ENCODE measurements around the gene CCRL2.
A peak's percentile ranks its signal among the peaks of the same experiment; 100 is the strongest.
"Not testable (repeated sequence)": the region's sequence is repeated elsewhere in the genome, so short reads cannot be mapped to it uniquely, and the experiment has no call there.

CCRL2 gene

DNA sequence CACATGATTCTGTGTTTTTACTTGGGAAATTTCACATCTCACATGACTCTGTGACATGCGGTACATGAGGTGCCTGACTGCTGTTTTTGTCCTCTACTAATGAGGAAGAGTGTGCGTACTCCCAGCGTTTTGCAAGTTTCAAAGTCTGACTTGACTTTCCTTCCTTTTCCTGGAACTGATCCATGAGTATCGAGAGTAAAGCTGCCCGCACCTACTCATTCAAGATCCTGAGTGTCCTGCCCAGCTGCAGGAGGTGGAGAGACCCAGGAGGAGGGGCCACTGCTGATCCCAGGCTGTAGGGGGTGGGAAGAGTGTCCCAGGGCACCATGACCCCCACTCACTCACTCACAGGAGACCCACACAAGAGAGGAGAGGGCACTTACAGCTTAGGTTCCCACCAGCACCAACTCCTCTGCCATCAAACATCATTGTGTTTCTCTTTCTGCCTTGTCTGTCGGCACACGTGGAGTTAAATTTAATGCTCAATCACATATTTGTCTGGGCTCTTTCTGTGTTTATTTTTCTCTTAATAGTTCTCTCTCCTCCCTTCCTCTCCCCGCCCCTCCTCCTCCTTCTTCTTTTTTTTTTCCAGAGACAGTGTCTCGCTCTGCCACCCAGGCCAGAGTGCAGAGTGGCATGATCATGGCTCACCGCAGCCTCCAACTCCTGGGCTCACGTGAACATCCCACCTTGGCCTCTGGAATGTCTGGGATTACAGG lies 1.6 kb upstream of the CCRL2 start:
- DNase-seq (ENCODE audit: low spot score) = no peak

DNA sequence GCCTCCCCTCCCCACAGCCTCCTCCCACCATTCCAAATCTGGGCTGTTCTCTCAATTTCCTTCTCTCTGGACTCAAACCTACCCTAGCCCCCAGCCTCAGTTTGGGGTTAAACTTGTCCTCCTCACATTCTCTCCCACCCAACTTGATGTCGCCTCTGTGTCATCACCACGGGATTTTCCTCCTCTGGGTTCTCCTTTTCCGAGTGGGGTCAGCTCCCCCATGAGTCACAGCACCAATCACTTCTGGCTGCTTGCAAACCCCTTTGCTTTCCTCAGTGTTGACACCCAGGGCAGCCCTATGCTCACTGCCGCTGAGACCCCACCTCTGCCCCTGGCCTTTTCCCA lies 644 bp upstream of the CCRL2 start:
- no peak for DNase-seq (ENCODE audit: low spot score)

DNA sequence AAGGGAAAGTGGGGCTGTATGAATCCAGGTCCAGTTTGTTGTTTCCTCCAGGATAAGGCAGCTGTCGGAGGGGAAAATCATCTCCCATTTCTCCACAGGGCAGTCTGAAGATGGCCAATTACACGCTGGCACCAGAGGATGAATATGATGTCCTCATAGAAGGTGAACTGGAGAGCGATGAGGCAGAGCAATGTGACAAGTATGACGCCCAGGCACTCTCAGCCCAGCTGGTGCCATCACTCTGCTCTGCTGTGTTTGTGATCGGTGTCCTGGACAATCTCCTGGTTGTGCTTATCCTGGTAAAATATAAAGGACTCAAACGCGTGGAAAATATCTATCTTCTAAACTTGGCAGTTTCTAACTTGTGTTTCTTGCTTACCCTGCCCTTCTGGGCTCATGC lies 911 bp downstream of the CCRL2 start:
- DNase-seq (ENCODE audit: low spot score) = no peak

DNA sequence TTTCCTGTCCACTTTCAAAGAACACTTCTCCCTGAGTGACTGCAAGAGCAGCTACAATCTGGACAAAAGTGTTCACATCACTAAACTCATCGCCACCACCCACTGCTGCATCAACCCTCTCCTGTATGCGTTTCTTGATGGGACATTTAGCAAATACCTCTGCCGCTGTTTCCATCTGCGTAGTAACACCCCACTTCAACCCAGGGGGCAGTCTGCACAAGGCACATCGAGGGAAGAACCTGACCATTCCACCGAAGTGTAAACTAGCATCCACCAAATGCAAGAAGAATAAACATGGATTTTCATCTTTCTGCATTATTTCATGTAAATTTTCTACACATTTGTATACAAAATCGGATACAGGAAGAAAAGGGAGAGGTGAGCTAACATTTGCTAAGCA lies 1.8 kb downstream of the CCRL2 start:
- no peak for DNase-seq (ENCODE audit: low spot score)

DNA sequence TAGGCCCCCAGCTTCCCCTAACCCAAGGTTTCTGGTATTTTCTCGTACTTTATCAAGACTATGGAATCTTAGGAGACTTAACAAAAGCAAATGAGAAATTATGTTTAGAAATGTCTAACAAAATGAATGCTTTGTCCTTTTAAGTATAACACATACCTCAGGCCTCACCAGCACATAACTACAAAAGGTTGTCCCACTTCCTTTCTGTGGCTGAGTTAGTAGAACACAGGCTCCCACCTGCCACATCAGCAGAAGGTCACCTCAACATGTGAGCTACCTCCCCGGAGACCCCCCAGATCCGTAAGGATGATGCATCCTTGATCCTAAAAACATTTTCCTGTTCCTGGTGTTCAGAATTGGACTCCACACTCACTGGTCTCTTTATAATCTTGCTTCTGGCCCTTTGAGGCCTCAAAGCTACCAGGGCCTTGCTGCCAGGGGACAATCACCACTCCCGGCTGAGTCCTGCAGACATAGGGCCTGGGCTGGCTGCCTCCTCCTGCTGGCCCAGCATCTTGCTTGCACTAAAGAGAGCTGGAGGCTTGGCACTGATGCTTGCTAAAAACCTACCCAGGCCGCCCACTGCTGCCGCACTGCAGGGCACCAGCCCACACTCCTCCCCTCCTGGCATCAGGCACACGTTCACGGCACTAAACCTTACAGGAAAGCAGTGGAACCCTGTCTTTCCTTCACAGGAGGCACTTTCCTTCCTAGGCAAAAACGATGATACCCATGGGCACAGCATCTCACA lies 2.9 kb downstream of the CCRL2 start:
- DNase-seq (ENCODE audit: low spot score) = peak; percentile 61

DNA sequence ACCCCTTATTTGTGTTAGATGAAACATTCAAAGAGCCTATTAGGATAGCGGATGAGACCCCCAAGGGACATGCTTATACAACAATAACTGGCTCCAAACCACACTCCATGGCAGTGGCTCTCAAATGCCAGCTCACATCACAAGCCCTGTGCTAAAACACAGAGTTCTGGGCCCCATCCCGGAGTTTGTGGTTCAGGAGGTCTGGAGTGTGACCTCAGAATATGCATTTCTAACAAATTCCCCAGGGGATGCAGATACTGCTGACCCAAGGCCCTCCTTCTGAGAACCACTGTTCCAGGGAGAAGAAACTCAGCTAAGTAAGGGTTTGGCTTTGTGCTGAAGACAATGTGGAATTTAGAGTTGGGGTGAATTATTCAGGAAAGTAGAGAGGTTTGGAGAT lies 3.6 kb downstream of the CCRL2 start:
- no peak for DNase-seq (ENCODE audit: low spot score)

DNA sequence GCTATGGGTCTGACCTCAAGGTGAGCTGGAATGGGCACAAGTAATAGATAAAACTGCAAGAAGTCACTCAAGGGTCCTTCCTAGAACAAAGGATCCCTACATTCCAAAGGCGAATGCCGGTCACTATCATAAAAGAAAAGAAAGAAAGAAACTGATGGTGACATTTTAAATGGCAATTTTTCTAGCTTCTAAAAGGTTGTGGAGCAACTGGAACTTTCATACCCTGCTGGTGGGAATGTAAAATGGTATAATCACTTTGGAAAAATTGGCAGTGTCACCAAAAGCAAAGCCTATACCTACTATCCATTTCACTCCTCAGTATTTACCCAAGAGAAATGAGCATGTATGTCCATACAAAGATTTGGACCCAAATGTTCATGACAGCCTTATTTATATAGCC lies 4.2 kb downstream of the CCRL2 start:
- DNase-seq (ENCODE audit: low spot score) = no peak

DNA sequence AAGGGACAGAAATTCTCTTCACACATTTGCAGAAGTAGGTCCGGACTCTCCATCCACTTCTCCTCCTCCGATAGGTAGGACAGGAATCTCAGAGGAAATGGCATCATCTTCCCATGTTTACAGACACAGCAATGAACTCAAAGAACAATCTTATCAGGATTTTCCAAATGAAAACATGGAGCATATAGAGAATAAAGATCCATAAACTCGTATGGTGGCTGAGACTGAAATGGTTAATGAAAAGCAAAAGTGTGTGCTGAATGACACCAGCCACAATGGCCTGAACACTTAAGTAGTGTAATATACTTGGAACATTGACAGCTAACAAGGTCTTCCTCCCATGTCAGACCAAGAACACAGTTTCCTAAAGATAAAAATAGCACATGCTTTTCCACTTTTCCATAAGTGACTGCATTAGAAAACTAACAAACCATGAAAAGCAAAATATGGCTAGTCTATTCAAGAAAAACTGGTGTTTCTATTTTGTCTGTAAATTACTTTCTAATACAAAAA lies 5.8 kb downstream of the CCRL2 start:
- DNase-seq (ENCODE audit: low spot score) = no peak

DNA sequence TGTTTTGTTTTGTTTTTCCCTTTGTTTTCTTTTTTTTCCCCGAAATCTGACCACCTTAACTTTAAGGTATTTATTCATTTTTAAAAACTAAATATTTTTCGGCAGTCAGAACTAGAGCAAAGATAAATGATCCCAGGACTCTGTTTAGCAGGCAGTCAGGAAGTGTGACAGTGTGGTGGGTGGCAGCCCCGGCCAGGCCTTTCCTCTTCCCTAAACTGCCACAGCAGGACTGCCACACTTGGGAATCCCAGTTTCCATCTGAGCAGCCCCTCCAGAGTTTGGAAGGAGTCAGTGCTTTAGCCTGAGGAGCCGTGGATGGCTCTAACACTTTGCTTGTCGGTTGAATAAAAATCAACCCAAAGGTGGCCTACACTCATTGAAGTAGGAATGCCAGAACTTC lies 6.9 kb downstream of the CCRL2 start:
- DNase-seq (ENCODE audit: low spot score) = no peak

DNA sequence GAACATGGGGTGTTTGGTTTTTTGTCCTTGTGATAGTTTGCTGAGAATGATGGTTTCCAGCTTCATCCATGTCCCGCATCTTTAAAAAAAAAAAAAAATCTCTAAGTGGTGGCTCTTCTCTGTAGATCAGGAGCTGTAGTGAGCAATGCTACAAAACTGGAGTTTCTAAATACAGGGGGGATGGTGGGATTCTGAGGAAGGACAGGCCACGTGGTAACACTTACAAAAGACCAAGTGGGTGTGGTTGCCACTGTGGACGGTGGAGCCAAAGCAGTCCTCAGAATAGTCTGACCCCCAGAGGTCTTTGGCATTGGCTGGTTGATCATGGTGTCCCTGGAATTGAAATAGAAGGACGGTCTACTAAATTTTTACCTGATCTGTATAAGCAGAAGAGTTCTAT lies 7.7 kb downstream of the CCRL2 start:
- no peak for DNase-seq (ENCODE audit: low spot score)

DNA sequence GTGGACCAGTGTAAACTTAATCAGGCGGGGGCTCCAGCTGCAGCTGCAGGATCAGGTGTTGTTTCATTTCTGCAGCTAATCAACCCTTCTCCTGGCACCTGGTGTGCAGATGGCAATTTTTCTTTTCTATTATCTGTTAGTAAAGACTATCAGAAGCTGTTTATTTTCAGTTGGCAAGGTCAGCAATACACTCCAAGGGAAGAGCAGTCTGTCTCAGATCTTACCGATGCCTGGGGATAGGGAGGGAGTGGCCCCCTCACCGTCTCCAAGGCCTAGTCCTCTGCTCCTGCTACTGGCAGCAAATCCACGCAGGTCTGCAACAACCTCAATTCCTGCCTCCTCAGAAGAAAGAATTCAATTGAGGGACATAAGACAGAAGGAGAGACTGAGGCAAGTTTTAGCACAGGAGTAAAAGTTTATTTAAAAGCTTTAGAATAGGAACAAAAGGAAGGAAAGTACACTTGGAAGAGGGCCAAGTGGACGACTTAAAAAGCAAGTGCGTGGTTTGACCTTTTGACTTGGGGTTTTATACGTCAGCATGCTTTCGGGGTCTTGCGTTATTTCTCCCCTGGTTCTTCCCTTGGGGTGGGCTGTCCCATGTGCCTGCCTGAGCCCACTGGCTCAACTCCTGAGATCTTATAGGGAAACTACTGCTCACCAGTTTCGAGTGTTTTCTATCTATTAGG lies 9.2 kb downstream of the CCRL2 start:
- DNase-seq (ENCODE audit: low spot score) = no peak

DNA sequence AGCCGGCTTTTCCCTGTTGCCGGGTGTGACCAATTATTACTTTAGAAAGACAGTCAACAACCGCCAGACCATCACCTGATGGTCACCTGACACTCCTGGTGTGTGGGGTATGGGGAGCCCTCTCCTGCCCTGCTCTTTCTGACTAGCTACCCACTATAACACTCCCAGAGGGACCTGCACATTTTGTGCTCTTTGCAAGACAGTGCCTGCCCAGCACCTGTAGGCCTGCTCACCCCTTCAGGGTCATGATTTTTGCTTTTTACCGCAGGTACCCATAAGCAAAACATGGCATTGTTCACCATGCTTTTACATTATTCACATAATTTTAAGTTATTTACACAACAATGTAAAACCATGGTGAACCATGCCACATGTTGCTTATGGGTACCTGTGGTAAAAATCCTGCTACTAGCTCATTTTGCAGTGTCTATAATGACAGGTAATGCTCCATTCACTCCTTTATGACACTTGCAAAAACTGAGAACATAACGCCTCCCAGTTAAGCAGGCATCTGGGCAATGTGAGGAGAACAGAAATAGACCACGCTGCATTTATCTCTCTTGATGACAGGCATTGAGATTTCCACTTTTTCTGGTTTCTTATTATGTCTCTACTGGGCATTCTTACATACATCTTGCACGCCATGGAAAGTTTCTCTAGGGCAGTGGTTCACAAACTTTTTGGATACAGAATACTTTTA lies 9.9 kb downstream of the CCRL2 start:
- DNase-seq (ENCODE audit: low spot score) = no peak

DNA sequence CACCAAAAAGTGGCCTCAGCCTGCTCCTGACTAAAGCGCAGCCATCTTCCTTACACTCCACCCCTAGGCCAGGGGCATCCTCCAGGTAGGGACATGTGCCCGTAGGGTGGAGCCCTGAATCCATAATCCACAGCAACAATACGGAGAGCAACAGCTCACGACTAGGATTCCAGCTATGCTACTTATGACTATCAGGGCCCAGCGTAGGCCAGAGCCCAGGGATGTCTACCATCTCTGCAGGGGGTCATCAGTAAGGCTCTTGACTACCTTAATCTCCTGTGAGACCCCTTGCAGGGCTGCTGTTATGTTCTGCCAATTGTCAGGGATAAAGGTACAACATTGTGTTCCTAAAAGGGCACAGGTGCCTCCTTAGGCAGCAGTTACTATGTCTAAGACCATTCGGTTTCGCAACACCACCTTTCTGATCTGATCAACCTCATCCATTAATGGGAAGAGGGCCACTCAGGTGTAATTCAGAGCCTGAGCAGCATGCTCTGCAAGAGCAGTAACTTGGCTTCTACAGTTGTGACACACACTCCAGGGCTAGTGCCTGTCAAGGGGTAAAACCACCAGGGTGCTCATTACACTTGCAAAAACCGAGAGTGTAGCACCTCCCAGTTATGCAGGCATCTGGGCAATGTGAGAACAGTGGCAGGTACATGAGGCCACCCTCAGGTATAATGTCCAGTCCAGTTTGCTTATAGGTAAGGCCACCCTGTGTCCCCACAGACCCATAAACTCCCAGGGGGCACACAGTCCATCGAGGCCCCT lies 11.0 kb downstream of the CCRL2 start:
- no peak for DNase-seq (ENCODE audit: low spot score)

DNA sequence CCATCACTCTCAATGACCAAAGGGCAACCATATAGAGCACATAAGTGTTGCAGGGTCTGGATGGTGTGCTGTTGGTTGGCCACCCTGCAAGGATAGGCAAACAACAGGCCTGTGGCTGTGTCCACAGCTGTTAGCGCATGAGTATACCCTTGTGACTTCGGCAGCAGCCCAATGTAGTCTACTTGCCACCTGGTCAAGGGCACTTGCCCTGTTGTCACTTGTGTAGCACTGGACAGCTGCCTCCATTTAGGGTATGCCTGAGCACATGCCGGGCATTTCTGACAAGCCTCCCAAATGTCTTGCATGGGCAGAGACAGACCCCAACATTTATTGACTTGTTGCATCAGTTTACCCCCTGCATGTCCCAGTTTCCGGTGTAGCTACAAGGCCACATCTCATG lies 12.8 kb downstream of the CCRL2 start:
- DNase-seq (ENCODE audit: low spot score) = no peak

DNA sequence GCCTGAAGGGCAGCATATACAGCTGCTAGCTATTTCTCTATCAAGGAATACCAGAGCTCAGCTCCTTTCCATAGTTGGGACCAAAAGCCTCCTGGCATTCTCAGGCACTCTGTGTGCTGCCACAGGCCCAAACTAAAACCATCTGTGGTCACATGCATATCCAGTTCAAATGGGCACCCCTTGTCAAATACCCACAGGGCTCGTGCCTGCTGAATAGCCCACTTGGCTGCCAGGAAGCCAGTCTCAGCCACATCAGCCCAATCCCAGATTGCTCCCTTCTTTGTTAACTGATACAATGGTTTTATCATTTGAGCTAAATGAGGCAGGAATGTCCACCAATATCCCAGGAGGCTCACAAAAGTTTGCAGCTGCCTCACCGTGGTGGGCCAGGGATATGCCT lies 13.9 kb downstream of the CCRL2 start:
- DNase-seq (ENCODE audit: low spot score) = no peak

DNA sequence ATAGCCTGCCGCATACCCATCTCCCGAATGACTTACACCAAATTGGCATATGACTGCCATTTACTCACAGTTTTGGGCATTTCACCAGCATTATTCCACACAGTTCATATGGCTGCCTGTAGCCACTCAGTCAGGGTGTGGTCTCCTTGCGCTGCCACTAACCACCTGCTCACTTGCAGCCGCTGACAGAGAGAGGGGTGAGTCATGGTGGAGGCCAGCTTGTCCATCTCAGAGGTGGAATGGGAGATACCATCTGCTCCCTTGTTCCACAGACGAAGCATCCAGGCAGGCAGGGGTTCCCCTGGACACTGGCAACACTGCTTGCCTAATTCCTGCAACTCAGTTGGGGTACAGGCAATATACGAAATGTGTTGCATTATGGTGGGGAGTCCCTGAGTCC lies 15.6 kb downstream of the CCRL2 start:
- no peak for DNase-seq (ENCODE audit: low spot score)

DNA sequence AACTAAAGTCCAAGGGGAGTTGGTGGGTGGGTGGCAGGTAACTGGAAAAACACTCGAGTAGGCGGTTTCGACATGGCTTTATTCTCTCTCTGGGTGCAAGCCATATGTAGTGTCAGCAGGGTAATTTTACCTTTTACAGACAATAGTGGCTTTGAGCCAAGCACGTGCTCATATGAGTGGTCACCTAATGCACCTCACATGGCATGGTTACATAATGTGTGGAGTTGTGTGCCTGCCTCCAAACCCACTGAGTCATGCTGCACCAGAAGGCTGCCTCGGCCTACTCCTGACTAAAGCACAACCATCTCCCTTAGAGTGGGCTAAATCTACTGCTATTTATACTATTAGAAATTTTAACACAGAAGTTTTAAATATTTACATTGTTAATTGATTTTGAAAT lies 16.5 kb downstream of the CCRL2 start:
- DNase-seq (ENCODE audit: low spot score) = no peak

DNA sequence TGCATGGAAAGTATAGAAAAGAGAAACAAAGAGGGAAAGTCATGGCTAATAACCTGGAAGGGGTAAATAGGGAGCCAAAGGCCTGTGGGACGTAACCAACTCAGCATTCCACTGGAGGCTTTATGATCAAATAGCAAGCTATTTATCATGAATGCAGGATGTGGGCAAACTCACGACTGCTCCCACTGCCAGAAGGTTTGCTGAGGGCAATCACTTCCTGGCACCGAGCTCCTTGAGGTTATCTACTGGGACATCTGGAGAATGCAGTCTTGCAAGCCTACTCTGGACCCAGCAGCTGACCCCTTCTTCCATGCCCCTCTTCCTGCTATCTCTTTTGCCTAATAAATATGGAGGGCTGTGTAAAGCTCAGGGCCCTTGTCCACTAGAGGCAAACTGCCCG lies 19.4 kb downstream of the CCRL2 start:
- not testable (repeated sequence) for DNase-seq (ENCODE audit: low spot score)

DNA sequence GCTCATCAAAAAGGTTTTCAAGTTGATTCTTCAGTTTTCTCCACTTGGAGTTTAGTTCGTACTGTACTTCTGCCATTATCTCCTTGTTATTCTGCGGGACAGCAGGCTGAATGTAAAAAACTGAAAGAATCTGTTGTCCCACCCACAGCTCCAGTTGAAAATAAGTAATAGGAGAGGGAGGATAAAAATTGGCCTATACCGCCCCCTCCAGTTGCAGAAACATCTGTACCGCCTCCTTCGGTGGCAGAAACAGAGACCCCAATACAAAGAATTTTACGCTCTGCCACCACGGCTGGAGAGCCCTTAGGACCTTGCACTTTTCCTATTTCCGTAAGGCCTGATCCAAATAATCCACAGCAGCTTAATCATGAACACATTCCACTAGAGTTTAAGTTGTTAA lies 20.3 kb downstream of the CCRL2 start:
- DNase-seq (ENCODE audit: low spot score) = not testable (repeated sequence)

DNA sequence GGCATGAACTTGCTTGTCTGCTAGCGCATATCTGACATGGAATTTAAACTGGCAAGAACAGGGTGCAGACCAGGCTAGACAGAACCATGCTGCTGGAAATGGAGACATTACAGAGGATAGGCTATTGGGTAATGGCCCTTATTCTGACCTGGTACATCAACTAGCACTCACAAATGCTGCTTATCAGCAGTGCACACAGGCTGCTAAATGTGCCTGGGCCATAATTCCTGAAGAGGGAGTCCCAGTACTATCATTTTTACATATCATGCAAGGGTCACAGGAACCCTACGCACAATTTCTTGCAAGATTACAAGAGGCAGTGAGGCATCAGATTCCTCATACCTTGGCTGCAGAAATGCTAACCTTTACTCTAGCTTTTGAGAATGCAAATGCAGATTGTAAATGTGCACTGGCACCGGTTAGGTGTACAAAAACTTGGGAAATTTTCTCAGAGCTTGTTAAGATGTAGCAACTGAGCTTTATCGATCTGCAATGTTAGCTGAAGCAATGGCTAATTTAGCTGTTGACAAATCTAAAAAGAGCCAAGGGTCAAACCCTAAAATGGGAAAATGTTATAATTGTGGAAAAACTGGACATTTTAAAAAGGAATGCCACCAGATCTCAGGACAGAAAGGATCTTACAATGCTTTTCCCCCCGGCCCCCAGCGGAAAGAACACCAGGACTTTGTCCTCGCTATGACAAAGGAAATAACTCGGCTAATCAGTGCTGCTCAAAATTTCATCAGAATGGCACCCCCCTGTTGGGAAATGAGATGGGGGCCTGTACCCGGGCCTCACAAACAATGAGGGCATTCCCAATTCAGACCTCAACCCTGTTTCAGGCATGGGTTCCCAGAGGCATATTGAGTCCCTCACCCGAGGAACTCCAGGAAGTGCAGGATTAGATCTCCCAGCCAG lies 21.1 kb downstream of the CCRL2 start:
- no peak for DNase-seq (ENCODE audit: low spot score)

DNA sequence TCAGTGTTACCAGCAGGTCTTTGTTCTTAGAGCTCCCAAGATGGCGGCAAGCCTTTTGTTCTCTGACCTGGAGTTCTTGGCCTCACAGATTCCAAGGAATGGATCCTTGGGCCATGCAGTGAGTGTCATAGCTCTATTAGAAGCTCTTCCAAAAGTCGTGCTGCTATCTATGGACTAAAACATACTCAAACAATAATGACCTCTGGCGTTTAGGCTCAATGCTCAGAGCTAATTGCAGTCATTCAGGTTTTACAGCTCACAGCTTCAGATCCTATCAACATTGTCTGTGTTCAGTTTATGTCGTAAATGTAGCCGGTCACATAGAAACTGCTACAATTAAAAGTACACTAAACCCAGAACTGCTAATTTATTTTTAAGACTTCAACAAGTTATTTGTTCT lies 22.2 kb downstream of the CCRL2 start:
- no peak for DNase-seq (ENCODE audit: low spot score)
